ENCODE data around the gene OR52L1.
"Not testable (repeated sequence)": the region's sequence is repeated elsewhere in the genome, so short reads cannot be mapped to it uniquely, and the experiment has no call there.

Gene OR52L1

DNA sequence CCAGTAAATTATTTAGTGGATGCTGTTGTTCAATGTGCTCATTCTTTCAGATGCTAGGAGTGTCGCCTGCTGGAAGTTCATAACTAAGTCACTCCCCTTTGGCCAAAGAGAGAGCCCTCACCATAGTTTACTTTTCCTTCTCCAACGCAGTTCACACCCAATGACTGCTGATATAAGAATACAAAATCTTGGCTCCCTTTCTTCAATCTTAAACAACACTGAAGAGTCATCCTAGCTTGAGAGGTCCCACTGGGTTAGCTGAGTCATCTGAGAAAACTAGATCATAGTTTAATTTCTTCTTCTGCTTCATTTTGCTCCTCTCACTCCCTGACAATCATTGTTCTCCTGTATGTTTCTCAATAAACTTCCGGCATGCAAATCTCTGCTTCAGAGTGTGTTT, 5.4 kb upstream of the OR52L1 start:
- DNase-seq (ENCODE audit: extremely low read depth, low read depth) = no peak
- H3K4me3 ChIP-seq (replicated peaks; ENCODE audit: low read depth, low read length) = no peak overlapping the region
- TF ChIP-seq, protein P1, sequence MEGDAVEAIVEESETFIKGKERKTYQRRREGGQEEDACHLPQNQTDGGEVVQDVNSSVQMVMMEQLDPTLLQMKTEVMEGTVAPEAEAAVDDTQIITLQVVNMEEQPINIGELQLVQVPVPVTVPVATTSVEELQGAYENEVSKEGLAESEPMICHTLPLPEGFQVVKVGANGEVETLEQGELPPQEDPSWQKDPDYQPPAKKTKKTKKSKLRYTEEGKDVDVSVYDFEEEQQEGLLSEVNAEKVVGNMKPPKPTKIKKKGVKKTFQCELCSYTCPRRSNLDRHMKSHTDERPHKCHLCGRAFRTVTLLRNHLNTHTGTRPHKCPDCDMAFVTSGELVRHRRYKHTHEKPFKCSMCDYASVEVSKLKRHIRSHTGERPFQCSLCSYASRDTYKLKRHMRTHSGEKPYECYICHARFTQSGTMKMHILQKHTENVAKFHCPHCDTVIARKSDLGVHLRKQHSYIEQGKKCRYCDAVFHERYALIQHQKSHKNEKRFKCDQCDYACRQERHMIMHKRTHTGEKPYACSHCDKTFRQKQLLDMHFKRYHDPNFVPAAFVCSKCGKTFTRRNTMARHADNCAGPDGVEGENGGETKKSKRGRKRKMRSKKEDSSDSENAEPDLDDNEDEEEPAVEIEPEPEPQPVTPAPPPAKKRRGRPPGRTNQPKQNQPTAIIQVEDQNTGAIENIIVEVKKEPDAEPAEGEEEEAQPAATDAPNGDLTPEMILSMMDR (IDR thresholded peaks at IDR 0.05; ENCODE audit: low read depth, low read length, missing control alignments) = no peak

DNA sequence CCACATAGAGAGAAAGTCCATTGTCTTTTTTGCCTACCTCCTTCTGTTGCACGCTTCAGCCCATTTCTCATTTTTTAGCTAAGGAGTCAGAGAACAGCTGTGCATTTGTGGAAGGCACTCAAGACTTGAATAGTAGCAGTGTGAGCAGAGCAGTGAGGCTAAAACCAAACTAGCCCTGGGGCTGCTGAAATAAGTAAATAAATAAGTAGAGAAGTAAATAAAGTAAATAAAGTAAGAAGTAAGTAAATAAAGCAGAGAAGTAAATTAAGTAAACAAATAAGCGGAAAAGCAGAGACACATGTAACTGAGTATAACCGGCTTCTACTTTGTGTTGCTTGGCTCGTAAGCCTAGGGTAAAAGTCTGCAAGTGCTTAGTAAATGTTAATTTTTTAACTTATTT, 2.4 kb upstream of the OR52L1 start:
- TF ChIP-seq, protein P1 (IDR thresholded peaks at IDR 0.05; ENCODE audit: low read depth, low read length, missing control alignments) = no peak
- DNase-seq (ENCODE audit: extremely low read depth, low read depth) = no peak
- H3K4me3 ChIP-seq (replicated peaks; ENCODE audit: low read depth, low read length) = no peak overlapping the region

- TF ChIP-seq, protein P1 (IDR thresholded peaks at IDR 0.05; ENCODE audit: low read depth, low read length, missing control alignments) = no peak
- H3K4me3 ChIP-seq (replicated peaks; ENCODE audit: low read depth, low read length) = no peak overlapping the region
- no peak for DNase-seq (ENCODE audit: extremely low read depth, low read depth)
These were observed 3.3 kb downstream of the OR52L1 start for GRCh38 chr11:5983443-5983842.

- no peak overlapping the region for H3K4me3 ChIP-seq (replicated peaks; ENCODE audit: low read depth, low read length)
- TF ChIP-seq, protein P1 (IDR thresholded peaks at IDR 0.05; ENCODE audit: low read depth, low read length, missing control alignments) = no peak
- no peak for DNase-seq (ENCODE audit: extremely low read depth, low read depth)
These were observed 13.3 kb downstream of the OR52L1 start for GRCh38 chr11:5973530-5973929.

DNA sequence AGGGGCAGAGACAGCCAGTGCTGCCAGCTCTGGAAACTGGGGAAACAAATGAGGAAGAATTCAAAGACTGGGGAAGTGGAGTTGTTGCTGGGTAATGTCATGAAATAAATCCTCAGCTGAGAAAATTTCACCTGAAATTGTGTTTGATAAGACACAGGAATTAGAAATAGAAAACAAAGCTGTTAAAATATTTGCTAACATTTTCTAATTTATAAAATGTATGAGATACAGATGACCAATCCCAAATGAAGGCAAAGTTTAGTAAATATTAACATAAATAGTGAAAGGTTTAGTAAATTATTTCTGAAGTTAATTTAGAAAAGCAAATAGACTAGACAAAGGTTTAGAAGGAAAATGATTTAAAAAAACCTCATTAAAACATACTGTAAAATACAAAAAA, 18.4 kb downstream of the OR52L1 start, which contains the start of gene OR56A5:
TSS of gene OR56A5 (minus strand) at position 101 of the 400 bp plus-strand sequence. CDS start at position 101, 0 bp downstream.
- no peak within 1 kb of the TSS for H3K4me3 ChIP-seq (replicated peaks; ENCODE audit: low read depth, low read length)
- no peak for DNase-seq (ENCODE audit: extremely low read depth, low read depth)
- TF ChIP-seq, protein P1 (IDR thresholded peaks at IDR 0.05; ENCODE audit: low read depth, low read length, missing control alignments) = no peak

GRCh38 chr11:5967708-5968107, 19.1 kb downstream of the OR52L1 start:
- no peak overlapping the region for H3K4me3 ChIP-seq (replicated peaks; ENCODE audit: low read depth, low read length)
- TF ChIP-seq, protein P1 (IDR thresholded peaks at IDR 0.05; ENCODE audit: low read depth, low read length, missing control alignments) = no peak
- no peak for DNase-seq (ENCODE audit: extremely low read depth, low read depth)

GRCh38 chr11:5966958-5967357, 19.8 kb downstream of the OR52L1 start:
- DNase-seq (ENCODE audit: extremely low read depth, low read depth) = no peak
- H3K4me3 ChIP-seq (replicated peaks; ENCODE audit: low read depth, low read length) = no peak overlapping the region
- TF ChIP-seq, protein P1 (IDR thresholded peaks at IDR 0.05; ENCODE audit: low read depth, low read length, missing control alignments) = no peak

DNA sequence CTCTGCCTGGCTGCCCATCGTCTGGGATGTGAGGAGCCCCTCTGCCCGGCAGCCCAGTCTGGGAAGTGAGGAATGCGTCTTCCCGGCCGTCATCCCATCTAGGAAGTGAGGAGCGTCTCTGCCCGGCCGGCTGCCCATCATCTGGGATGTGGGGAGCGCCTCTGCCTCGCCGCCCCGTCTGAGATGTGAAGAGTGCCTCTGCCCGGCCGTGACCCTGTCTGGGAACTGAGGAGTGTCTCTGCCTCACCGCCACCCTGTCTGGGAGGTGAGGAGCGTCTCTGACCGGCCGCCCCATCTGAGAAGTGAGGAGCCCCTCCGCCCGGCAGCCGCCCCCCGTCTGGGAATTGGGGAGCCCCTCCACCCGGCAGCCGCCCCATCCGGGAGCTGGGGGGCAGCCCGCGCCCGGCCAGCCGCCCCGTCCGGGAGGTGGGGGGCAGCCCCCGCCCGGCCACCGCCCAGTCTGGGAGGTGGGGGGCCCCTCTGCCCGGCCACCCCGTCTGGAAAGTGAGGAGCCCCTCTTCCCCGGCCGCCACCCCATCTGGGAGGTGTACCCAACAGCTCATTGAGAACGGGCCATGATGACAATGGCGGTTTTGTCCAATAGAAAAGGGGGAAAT, 26.0 kb downstream of the OR52L1 start:
- DNase-seq (ENCODE audit: extremely low read depth, low read depth) = not testable (repeated sequence)

More for the DNA sequence above, 26.0 kb downstream of the OR52L1 start:
- not testable (repeated sequence) for H3K4me3 ChIP-seq (replicated peaks; ENCODE audit: low read depth, low read length)
